ENCODE results near the gene CDC42EP1.

- TF ChIP-seq FOXA1 (IDR thresholded peaks at IDR 0.05) (no peak), FOXM1 (IDR thresholded peaks at IDR 0.05; ENCODE audit: borderline replicate concordance) (no peak), L3MBTL2 (conservative IDR thresholded peaks at IDR 0.05) (no peak), ELF4 (IDR thresholded peaks at IDR 0.05) (no peak), SP1 (IDR thresholded peaks at IDR 0.05) (no peak), CTBP1 (IDR thresholded peaks at IDR 0.05; ENCODE audit: borderline replicate concordance) (no peak)
These were observed 50.9 kb downstream of the CDC42EP1 start for GRCh38 chr22:37611207-37611606.
